HepG2 (cell line): ENCODE results near the gene IQCK. TPM values are rescaled to one million over a fixed set of nuclear protein-coding genes. Genes with fewer than 3 reads are reported as not detected.

Experiments used
- ATAC-seq: fragments of 200-7000 bp; cut with Tn5 transposase; 3 replicates; pipeline ENCODE4 v1.9.1; 2020; ENCODE audit warnings: mild to moderate bottlenecking, moderate library complexity
- BruUV-seq: library from RNA; stranded (reverse); fragments of 400-500 nt; replicated peaks from 2 replicates; lab custom pipeline; 2021; lab: Mats Ljungman, UMichigan
- CTCF ChIA-PET: fragments of 300-600 bp; formaldehyde crosslinking; extraction: SDS; loops from one replicate; lab custom pipeline; 2021; ENCODE audit warnings: low total read pairs, inconsistent platforms, low intra/inter-chr PET ratio; lab: Yijun Ruan, JAX
- POLR2A ChIA-PET: fragments of 350-600 bp; sonication (Branson Sonifier 250); formaldehyde crosslinking; loops from one replicate; lab custom pipeline; 2020; ENCODE audit warnings: antibody characterized with exemption, inconsistent platforms; lab: Yijun Ruan, JAX
- DNase-seq: peaks from one replicate; pipeline ENCODE4 v3.0.0-alpha.2; 2015; ENCODE audit warnings: low spot score
- FAIRE-seq: peaks from 3 replicates; lab custom pipeline; 2011; peaks lifted over from hg19 to GRCh38; lab: Jason Lieb, UNC
- H2AFZ ChIP-seq: one replicate; pipeline ENCODE4 v1.6.1; 2011; ENCODE audit warnings: low read length, inconsistent platforms
- H3K27ac ChIP-seq: fragments of 300-600 bp; 3 replicates; pipeline ENCODE4 v1.8.0; 2011; ENCODE audit warnings: mixed run types, mild to moderate bottlenecking, mixed read lengths, low read length, inconsistent platforms; ENCODE audit not compliant: insufficient read depth; ENCODE audit errors: extremely low read length
- H3K27me3 ChIP-seq, 2 experiments: fragments of 200-600 bp in 1 of 2; 2 replicates in 1 of 2; 3 replicates in 1 of 2; pipeline versions ENCODE4 v1.6.0 to v1.8.0; 2011; ENCODE audit warnings: low read length in 2 of 2, mild to moderate bottlenecking in 2 of 2, moderate library complexity in 2 of 2, inconsistent platforms in 1 of 2; ENCODE audit not compliant: insufficient read depth in 2 of 2, control insufficient read depth in 1 of 2
- H3K36me3 ChIP-seq, 2 experiments: fragments of 200-600 bp in 1 of 2; replicated peaks in 1 of 2; 2 replicates in 1 of 2; 3 replicates in 1 of 2; pipeline versions ENCODE4 v1.5.1 to v1.8.0; 2011; ENCODE audit warnings: low read length in 2 of 2, inconsistent platforms in 1 of 2; ENCODE audit not compliant: insufficient read depth in 2 of 2, control insufficient read depth in 1 of 2
- H3K4me1 ChIP-seq: 2 replicates; pipeline ENCODE4 v1.5.1; 2012; ENCODE audit warnings: low read length, inconsistent platforms; ENCODE audit not compliant: insufficient read depth
- H3K4me2 ChIP-seq: 2 replicates; pipeline ENCODE4 v1.6.0; 2011; ENCODE audit warnings: low read depth, low read length, inconsistent platforms
- H3K4me3 ChIP-seq, 3 experiments: fragments of 200-600 bp in 1 of 3; sonication (generic), shearing (Covaris generic) in 1 of 3; replicated peaks in 1 of 3; 2 replicates each; pipeline ENCODE4 v1.5.1; 2011 to 2016; ENCODE audit warnings: low read length in 3 of 3, inconsistent platforms in 2 of 3, low read depth in 2 of 3, mild to moderate bottlenecking in 2 of 3, control low read depth in 1 of 3, mixed read lengths in 1 of 3; ENCODE audit not compliant: insufficient read depth in 1 of 3
- H3K79me2 ChIP-seq: one replicate; pipeline ENCODE4 v1.6.1; 2011; ENCODE audit warnings: low read length, inconsistent platforms; ENCODE audit not compliant: insufficient read depth
- H3K9ac ChIP-seq: 2 replicates; pipeline ENCODE4 v1.6.0; 2011; ENCODE audit warnings: mild to moderate bottlenecking, low read depth, low read length, inconsistent platforms; ENCODE audit not compliant: insufficient read depth
- H3K9me3 ChIP-seq: 2 replicates; pipeline ENCODE4 v1.5.1; 2012; ENCODE audit warnings: mild to moderate bottlenecking, low read length
- H4K20me1 ChIP-seq: 2 replicates; pipeline ENCODE4 v1.6.0; 2011; ENCODE audit warnings: inconsistent platforms, mild to moderate bottlenecking, low read length, moderate library complexity; ENCODE audit not compliant: insufficient read depth
- ATAD3A ChIP-seq: sonication (generic); formaldehyde crosslinking; IDR thresholded peaks from 2 replicates; pipeline ENCODE4 v1.4.0; 2020; ENCODE audit warnings: missing genetic modification reagents
- ATF4 ChIP-seq, 2 experiments: fragments of 450-650 bp in 1 of 2; sonication (generic) in 1 of 2; formaldehyde crosslinking; IDR thresholded peaks; 2 replicates each; pipeline versions ENCODE4 v1.5.0 to v1.8.0; 2020 to 2022; ENCODE audit warnings: mild to moderate bottlenecking in 1 of 2, missing genetic modification reagents in 1 of 2
- GABPB1 ChIP-seq: IDR thresholded peaks from 2 replicates; pipeline ENCODE4 v1.6.1; 2016; ENCODE audit warnings: mild to moderate bottlenecking, missing genetic modification reagents, moderate library complexity, missing compliant biosample characterization
- GLI4 ChIP-seq: sonication (generic); formaldehyde crosslinking; IDR thresholded peaks from 2 replicates; pipeline ENCODE4 v1.5.1; 2020; ENCODE audit warnings: missing genetic modification reagents, mild to moderate bottlenecking, moderate library complexity, borderline replicate concordance
- MAFK ChIP-seq, 2 experiments: IDR thresholded peaks in 1 of 2; conservative IDR thresholded peaks in 1 of 2; 2 replicates each; pipeline ENCODE4 v1.6.1; 2011; ENCODE audit warnings: improper control_type of control experiment in 2 of 2, low read length in 2 of 2
- MYC ChIP-seq: sonication (generic); formaldehyde crosslinking; IDR thresholded peaks from 2 replicates; pipeline ENCODE4 v1.9.0; 2021; ENCODE audit warnings: missing genetic modification reagents, borderline replicate concordance
- SKI ChIP-seq: fragments of 450-650 bp; IDR thresholded peaks from one replicate; pipeline ENCODE4 v1.6.1; 2018; ENCODE audit warnings: mild to moderate bottlenecking; ENCODE audit not compliant: partially characterized antibody
- ZBED4 ChIP-seq: sonication (generic); formaldehyde crosslinking; IDR thresholded peaks from 2 replicates; pipeline ENCODE4 v1.4.0; 2020; ENCODE audit warnings: missing genetic modification reagents, borderline replicate concordance
- ZMYM3 ChIP-seq: sonication (generic); formaldehyde crosslinking; IDR thresholded peaks from 2 replicates; pipeline ENCODE4 v1.5.1; 2020; ENCODE audit warnings: mild to moderate bottlenecking, missing genetic modification reagents
- ZNF121 ChIP-seq: sonication (generic); formaldehyde crosslinking; IDR thresholded peaks from 2 replicates; pipeline ENCODE4 v1.5.0; 2020; ENCODE audit warnings: mild to moderate bottlenecking, missing genetic modification reagents
- ZNF777 ChIP-seq: sonication (generic); formaldehyde crosslinking; IDR thresholded peaks from 2 replicates; pipeline ENCODE4 v1.4.0; 2020; ENCODE audit warnings: missing genetic modification reagents
- WGBS: methylation state at CpG from one replicate; pipeline ENCODE4 v1.1.6; 2017; ENCODE audit warnings: low lambda C conversion rate; 5-methylcytosine and 5-hydroxymethylcytosine counted together
- in situ Hi-C: cut with HindIII; loops from 2 replicates; pipeline ENCODE4 v1.10.0; 2017; ENCODE audit warnings: low pct_unique_long_range_greater_than_20kb; ENCODE audit not compliant: extremely low pct_ligation_motif_present
- intact Hi-C: fragments of 100-400 bp; cut with micrococcal nuclease; formaldehyde crosslinking; loops from one replicate; pipeline ENCODE4 v1.10.0; 2022; ENCODE audit not compliant: unreplicated experiment
- polyA plus RNA-seq, 8 experiments: library from polyadenylated mRNA; depleted of rRNA in 3 of 8; stranded (reverse) in 7 of 8; unstranded in 1 of 8; fragments of >200 nt; fragmentation: Illumina TruSeq in 4 of 8; extraction: Trizol in 4 of 8; gene quantifications; 2 replicates each; pipeline versions ENCODE4 v1.2.1 to v1.2.3, GENCODE V29; 2011 to 2016; ENCODE audit warnings: low read depth in 4 of 8, missing spikeins in 1 of 8, mixed read lengths in 1 of 8; ENCODE audit not compliant: insufficient read depth in 1 of 8
- total RNA-seq, 5 experiments: library from RNA; depleted of rRNA; stranded (reverse); fragments of >200 nt; fragmentation: Illumina TruSeq; extraction: Trizol; gene quantifications; 2 replicates each; pipeline ENCODE4 v1.2.3, GENCODE V29; 2016; ENCODE audit warnings: low read depth in 1 of 5
- TF ChIP-seq, protein P1 (sequence below): sonication (generic); formaldehyde crosslinking; IDR thresholded peaks from 2 replicates; pipeline ENCODE4 v1.4.0; 2020; ENCODE audit warnings: mild to moderate bottlenecking, missing genetic modification reagents

IQCK gene
- total and polyA plus RNA-seq, 2 of the 13 experiments (the other 11 are each of a cell fraction or from before 2014, with no cell fraction given): 5.1 to 7.3 TPM

DNA sequence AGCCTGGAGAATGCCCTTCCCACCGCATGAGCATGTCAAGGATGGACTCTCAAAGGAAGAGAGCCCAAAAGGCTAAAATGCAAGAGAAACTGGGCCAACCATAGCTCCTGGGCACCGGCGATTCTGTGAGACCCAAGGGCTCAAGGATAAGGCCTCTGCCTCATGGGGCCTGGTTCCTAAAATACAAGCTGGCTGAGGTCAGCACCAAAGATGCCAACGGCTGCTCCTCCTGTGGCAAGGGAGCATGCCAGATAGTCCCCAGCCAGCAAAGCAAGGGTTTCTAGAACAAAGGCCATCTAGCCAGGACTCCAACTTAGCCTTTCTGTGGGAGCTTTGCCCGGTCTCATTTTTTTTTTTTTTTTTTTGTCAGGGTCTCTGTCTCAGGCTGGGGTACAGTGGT lies 146.5 kb downstream of the IQCK start:
- intact Hi-C loops (no loop called here), in situ Hi-C loops (no loop called here)
- FAIRE-seq (no peak), ATAC-seq (no peak), DNase-seq (no peak)
- Histone ChIP-seq H4K20me1 (no peaks in the 10 kb centered on the region), H3K27ac (no peak overlapping the region), H2AFZ (no peak overlapping the region), H3K4me2 (no peak overlapping the region), H3K9me3 (no peaks in the 10 kb centered on the region), H3K79me2 (no peaks in the 10 kb centered on the region), H3K9ac (no peak overlapping the region), H3K27me3 (no peaks in the 10 kb centered on the region; a peak in 1 of 5 replicates), H3K36me3 (no peaks in the 10 kb centered on the region), H3K4me3 (no peak overlapping the region), H3K4me1 (no peaks in the 10 kb centered on the region)
- 63% methylated on average over 5 of the region's 5 CpGs for WGBS
- TF ChIP-seq, protein P1, sequence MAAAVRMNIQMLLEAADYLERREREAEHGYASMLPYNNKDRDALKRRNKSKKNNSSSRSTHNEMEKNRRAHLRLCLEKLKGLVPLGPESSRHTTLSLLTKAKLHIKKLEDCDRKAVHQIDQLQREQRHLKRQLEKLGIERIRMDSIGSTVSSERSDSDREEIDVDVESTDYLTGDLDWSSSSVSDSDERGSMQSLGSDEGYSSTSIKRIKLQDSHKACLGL (CRISPR knock-in tag): no peak
- TF ChIP-seq ATAD3A (no peak), ATF4 (CRISPR knock-in tag; IDR thresholded peaks at IDR 0.05) (no peak), GABPB1 (no peak), MAFK (conservative IDR thresholded peaks at IDR 0.05 in 1 of 2, IDR thresholded peaks at IDR 0.05 in 1 of 2; ENCODE audit: low read length in 2 of 2) (no peak), ZNF777 (CRISPR knock-in tag) (no peak), GLI4 (CRISPR knock-in tag) (no peak), MYC (CRISPR knock-in tag) (no peak), ZBED4 (CRISPR knock-in tag) (no peak), SKI (no peak), ZMYM3 (CRISPR knock-in tag) (no peak), ZNF121 (no peak)
- ChIA-PET CTCF (no interaction called here), POLR2A (no interaction called here)
- BruUV-seq: no TSS peak
